ENCODE results near the gene RARA. TPM values are rescaled to one million over a fixed set of nuclear protein-coding genes. Genes with fewer than 3 reads are reported as not detected.

Gene RARA
- total RNA-seq, 1 experiment from 2014 or later: 35.1 TPM

GRCh38 chr17:40313668-40314583 lies 4.9 kb downstream of the RARA start:
- ChIA-PET POLR2A (interaction anchor here (0.9 kb wide), 1 partner anchor 38 kb away, joined by 3 read pairs; no protein-coding TSS in a partner anchor), RAD21 (ENCODE audit: low non-redundant PET in 1 of 2, low total read pairs in 2 of 2, uncharacterized antibody in 2 of 2, unreplicated experiment in 2 of 2) (no interaction called here), CTCF (interaction anchor here (0.7 kb wide), 1 partner anchor 71 kb away, joined by 3 read pairs; no protein-coding TSS in a partner anchor)
- no peak for DNase-seq (ENCODE audit: low read depth, low spot score)
- Histone ChIP-seq H3K4me1 (ENCODE audit: control insufficient read depth in 1 of 2, insufficient read depth in 2 of 2, low read length in 2 of 2) (peaks cover 77 to 90% of the 10 kb centered on the region in 2 experiments), H3K9me3 (ENCODE audit: control insufficient read depth in 1 of 2, insufficient read depth in 1 of 2, low read depth in 1 of 2, low read length in 2 of 2) (no peaks in the 10 kb centered on the region), H4K20me1 (ENCODE audit: insufficient read depth) (no peaks in the 10 kb centered on the region), H3K4me3 (replicated peaks in 1 of 2; ENCODE audit: low read depth in 1 of 2, low read length in 2 of 2) (peak overlapping the region in 1 of 2 experiments; percentile 28; a peak in 1 of 4 replicates), H3K9me2 (ENCODE audit: insufficient read depth) (no peaks in the 10 kb centered on the region), H3K9ac (ENCODE audit: low read length) (peak overlapping the region; percentile 49), H3K79me2 (ENCODE audit: insufficient read depth, low read length) (peaks cover 9% of the 10 kb centered on the region), H3K4me2 (ENCODE audit: low read length) (peak overlapping the region; percentile 77), H3K27me3 (ENCODE audit: insufficient read depth, low read length) (no peaks in the 10 kb centered on the region), H2AFZ (ENCODE audit: low read depth, low read length, poor library complexity, severe bottlenecking) (no peak overlapping the region), H3K36me3 (ENCODE audit: control insufficient read depth in 1 of 2, insufficient read depth in 2 of 2, low read length in 2 of 2) (no peaks in the 10 kb centered on the region), H3K27ac (ENCODE audit: low read depth, low read length) (peak overlapping the region; percentile 56)
- BruUV-seq (replicated peaks): no TSS peak
- no peak for ATAC-seq
- intact Hi-C loops (cut with micrococcal nuclease): no loop called here
- no peak for TF ChIP-seq SRF (IDR thresholded peaks at IDR 0.05; ENCODE audit: low read depth)
- no peak for TF ChIP-seq CBX3 (IDR thresholded peaks at IDR 0.05; ENCODE audit: low read depth)
- no peak for TF ChIP-seq EZH2phosphoT487 (IDR thresholded peaks at IDR 0.05; ENCODE audit: borderline replicate concordance)
- no peak for TF ChIP-seq ATF3 (IDR thresholded peaks at IDR 0.05)
- no peak for TF ChIP-seq ZBTB33 (IDR thresholded peaks at IDR 0.05; ENCODE audit: extremely low read depth, insufficient replicate concordance, low read length)
- TF ChIP-seq POLR2AphosphoS5 (IDR thresholded peaks at IDR 0.05; ENCODE audit: low read depth, low read length): no peak
- TF ChIP-seq RAD21 (IDR thresholded peaks at IDR 0.05; ENCODE audit: low read depth): no peak
- TF ChIP-seq SP1 (IDR thresholded peaks at IDR 0.05; ENCODE audit: low read depth): no peak
- TF ChIP-seq ZFX (IDR thresholded peaks at IDR 0.05): no peak
- TF ChIP-seq, protein P1, sequence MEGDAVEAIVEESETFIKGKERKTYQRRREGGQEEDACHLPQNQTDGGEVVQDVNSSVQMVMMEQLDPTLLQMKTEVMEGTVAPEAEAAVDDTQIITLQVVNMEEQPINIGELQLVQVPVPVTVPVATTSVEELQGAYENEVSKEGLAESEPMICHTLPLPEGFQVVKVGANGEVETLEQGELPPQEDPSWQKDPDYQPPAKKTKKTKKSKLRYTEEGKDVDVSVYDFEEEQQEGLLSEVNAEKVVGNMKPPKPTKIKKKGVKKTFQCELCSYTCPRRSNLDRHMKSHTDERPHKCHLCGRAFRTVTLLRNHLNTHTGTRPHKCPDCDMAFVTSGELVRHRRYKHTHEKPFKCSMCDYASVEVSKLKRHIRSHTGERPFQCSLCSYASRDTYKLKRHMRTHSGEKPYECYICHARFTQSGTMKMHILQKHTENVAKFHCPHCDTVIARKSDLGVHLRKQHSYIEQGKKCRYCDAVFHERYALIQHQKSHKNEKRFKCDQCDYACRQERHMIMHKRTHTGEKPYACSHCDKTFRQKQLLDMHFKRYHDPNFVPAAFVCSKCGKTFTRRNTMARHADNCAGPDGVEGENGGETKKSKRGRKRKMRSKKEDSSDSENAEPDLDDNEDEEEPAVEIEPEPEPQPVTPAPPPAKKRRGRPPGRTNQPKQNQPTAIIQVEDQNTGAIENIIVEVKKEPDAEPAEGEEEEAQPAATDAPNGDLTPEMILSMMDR (IDR thresholded peaks at IDR 0.05 in 2 of 3, conservative IDR thresholded peaks at IDR 0.05 in 1 of 3; ENCODE audit: borderline replicate concordance in 1 of 3, insufficient read depth in 1 of 3, low read depth in 2 of 3, low read length in 2 of 3): no peak
- no peak for TF ChIP-seq EZH2 (IDR thresholded peaks at IDR 0.05)
- TF ChIP-seq TCF7L2 (IDR thresholded peaks at IDR 0.05; ENCODE audit: borderline replicate concordance, extremely low read depth, insufficient read depth, insufficient read length): no peak
- TF ChIP-seq ZNF274 (IDR thresholded peaks at IDR 0.05; ENCODE audit: low read depth, low read length): no peak
- no peak for TF ChIP-seq REST (IDR thresholded peaks at IDR 0.05; ENCODE audit: low read depth)
- no peak for TF ChIP-seq CEBPB (IDR thresholded peaks at IDR 0.05; ENCODE audit: low read depth)
- TF ChIP-seq POLR2A (IDR thresholded peaks at IDR 0.05; ENCODE audit: borderline replicate concordance, extremely low read depth, insufficient read depth, insufficient read length): no peak

Data from HCT116 (cell line).